Cardiac fibroblast (primary cell): ENCODE measurements around the gene GALNT17.
"Not testable (repeated sequence)": the region's sequence is repeated elsewhere in the genome, so short reads cannot be mapped to it uniquely, and the experiment has no call there.

Experiments
- DNase-seq, 2 donors: peaks; one replicate each; pipeline versions ENCODE4 v3.0.0 to v3.0.0-alpha.2; 2010; ENCODE audit warnings: low read depth in 2 of 2
- H3K4me3 ChIP-seq, 2 donors: replicated peaks in 1 of 2; 1 replicate in 1 of 2; 2 replicates in 1 of 2; pipeline ENCODE4 v1.5.1; 2011; ENCODE audit warnings: low read depth in 2 of 2, low read length in 2 of 2, mild to moderate bottlenecking in 2 of 2, moderate library complexity in 1 of 2
- CTCF ChIP-seq: IDR thresholded peaks from one replicate; pipeline ENCODE4 v1.5.1; 2011; ENCODE audit warnings: low read depth, mild to moderate bottlenecking, low read length, inconsistent platforms

Gene GALNT17

GRCh38 chr7:71630516-71630915, 498.6 kb downstream of the GALNT17 start:
- no peak for DNase-seq
- TF ChIP-seq CTCF, result no peak
- no peak overlapping the region for H3K4me3 ChIP-seq

- peak; percentile 66 to 79 for DNase-seq
- no peak for TF ChIP-seq CTCF
- H3K4me3 ChIP-seq, result no peak overlapping the region
These were observed 501.6 kb downstream of the GALNT17 start for GRCh38 chr7:71633551-71634008.

- DNase-seq, H3K4me3 ChIP-seq: not testable (repeated sequence)
These were observed 503.9 kb downstream of the GALNT17 start for GRCh38 chr7:71635849-71636248.

- TF ChIP-seq CTCF, result no peak
- DNase-seq, result no peak
- no peak overlapping the region for H3K4me3 ChIP-seq
These were observed 504.4 kb downstream of the GALNT17 start for GRCh38 chr7:71636329-71636728.

- no peak overlapping the region for H3K4me3 ChIP-seq
- TF ChIP-seq CTCF, result no peak
- peak; percentile 18 to 32 for DNase-seq
These were observed 505.6 kb downstream of the GALNT17 start for GRCh38 chr7:71637578-71637977.

GRCh38 chr7:71638108-71638507, 506.2 kb downstream of the GALNT17 start:
- DNase-seq, result no peak
- no peak for TF ChIP-seq CTCF
- no peak overlapping the region for H3K4me3 ChIP-seq

- TF ChIP-seq CTCF, result no peak
- DNase-seq, result no peak
- no peak overlapping the region for H3K4me3 ChIP-seq
These were observed 507.6 kb downstream of the GALNT17 start for GRCh38 chr7:71639382-71640085.

GRCh38 chr7:71643031-71643430, 511.1 kb downstream of the GALNT17 start:
- H3K4me3 ChIP-seq, DNase-seq: not testable (repeated sequence)
